Activated CD8-positive, alpha-beta memory T cell treated with anti-CD3 and anti-CD28 coated beads for 48 hours (primary cell): ENCODE data around the gene NCAPG2.
"Not testable (repeated sequence)": the region's sequence is repeated elsewhere in the genome, so short reads cannot be mapped to it uniquely, and the experiment has no call there.

Experiments used
- DNase-seq, 3 experiments: peaks; one replicate each; pipeline ENCODE4 v3.0.0-alpha.2; 2020; ENCODE audit warnings: low read depth in 2 of 3, low spot score in 2 of 3

The NCAPG2 gene

DNA sequence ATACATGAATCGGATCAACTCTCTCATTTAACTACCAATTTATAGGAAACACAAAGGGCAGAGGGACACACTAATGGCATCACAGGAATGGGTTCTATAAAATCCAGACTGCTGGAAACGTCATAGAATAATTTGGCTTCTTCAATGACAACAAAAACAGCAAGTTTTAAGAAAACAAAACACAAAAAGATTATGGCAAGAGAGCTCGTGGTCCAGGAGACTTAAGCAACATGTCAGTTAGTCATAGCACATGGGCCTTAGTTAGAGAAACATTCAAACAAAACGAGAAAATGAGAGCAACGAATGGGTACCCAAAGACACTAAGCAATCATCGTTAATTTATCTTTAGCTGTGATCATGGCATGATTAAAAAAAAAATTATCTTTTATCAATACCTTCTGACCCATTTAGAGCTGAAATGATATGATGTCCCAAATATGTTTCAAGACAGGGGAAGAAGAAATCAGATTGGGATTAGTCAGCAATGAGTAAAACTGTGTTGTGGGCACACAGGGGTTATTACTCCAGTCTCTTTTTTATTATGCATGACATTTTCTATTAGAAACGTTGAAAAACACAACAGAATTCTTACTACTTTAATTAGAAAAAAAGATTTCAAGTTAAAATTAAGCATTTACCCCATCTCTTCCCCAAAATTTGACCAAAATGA, 28.3 kb downstream of the NCAPG2 start:
- no peak for DNase-seq

DNA sequence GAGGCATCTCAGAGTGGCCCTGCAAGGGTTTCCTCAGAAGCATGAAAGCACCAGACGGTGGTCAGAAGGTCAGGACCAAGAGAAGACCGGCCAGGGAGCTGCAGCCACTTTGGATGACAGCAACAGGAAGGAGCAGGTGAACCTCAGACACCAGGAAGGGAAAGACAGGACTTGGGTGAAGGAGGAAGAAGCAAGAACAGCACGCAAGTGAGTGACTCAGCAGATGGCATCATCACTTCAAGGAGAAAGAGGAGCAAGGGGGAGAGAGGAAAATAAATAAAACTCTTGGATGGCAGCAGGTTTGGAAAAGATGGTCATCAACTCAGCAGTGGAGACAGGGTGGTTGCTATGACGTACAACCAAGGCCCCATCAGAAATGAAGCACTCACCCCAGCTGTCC, 31.6 kb downstream of the NCAPG2 start:
- no peak for DNase-seq

DNA sequence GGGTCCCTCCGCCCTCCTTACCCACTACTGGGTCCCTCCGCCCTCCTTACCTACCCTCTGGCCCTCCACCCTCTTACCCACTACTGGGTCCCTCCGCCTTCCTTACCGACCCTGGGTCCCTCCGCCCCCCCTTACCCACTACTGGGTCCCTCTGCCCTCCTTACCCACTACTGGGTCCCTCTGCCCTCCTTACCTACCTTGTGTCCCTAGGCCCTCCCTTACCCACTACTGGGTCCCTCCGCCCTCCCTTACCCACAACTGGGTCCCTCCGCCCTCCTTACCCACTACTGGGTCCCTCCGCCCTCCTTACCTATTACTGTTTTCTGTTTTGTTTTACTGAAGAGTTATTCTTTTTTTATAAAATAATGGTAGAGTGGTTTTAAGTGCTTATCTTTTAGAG, 36.5 kb downstream of the NCAPG2 start:
- DNase-seq: not testable (repeated sequence)

DNA sequence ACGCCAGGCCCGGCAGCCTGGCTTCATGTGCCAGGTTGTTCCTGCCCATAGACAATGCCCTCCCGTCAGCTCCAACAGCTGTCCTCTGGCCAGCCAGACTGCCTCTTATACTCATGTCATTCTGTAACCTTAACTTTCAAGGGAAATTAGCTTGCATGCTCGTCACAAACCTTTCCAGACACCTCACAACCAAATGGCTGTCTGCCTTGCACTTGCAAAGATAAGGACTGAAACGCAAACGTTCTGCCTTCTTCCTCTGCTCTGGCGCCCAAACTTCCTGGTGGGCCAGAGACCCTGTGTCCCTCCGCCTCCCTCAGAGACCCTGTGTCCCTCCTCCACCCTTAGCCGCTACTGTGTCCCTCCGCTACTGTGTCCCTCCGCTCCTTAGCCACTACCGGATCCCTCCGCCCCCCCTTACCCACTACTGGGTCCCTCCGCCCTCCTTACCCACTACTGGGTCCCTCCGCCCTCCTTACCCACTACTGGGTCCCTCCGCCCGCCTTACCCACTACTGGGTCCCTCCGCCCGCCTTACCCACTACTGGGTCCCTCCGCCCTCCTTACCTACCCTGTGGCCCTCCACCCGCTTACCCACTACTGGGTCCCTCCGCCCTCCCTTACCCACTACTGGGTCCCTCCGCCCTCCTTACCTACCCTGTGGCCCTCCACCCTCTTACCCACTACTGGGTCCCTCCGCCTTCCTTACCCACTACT, 37.5 kb downstream of the NCAPG2 start:
- DNase-seq: not testable (repeated sequence)

DNA sequence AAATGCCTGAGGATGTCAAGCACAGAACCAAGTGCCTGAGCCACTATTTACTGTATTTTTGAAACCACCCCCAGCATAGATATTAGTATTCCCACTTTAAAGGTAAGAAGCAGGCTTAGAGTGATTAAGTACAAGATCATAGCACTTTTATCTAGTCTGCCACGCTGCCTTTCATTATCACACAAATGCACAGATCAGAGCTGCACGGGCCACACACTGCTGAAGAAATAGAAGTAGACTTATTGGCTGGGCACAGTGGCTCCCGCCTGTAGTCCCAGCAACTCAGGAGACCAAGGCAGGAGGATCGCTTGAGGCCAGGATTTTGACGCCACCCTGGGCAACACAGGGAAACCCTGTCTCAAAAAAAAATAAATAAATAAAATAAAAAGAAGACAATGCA, 38.2 kb downstream of the NCAPG2 start:
- DNase-seq: no peak

DNA sequence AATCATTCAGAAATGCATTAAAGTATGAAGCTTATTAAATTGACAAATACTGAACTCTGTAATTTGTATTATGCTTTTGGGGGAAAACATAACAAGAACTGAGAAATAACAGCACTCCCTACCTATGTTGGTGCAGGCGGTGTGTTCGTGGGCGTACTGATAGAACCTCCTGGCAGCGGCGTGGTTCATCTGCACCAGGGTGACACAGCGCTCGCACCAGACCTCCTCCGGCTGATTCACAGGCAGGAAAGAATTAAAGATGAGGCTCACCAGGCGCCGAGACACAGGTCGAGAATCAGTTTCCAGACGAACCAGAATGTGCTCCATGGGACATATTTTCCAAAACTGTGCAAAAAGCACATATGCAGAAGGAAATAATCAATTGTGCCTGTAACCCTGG, 40.2 kb downstream of the NCAPG2 start:
- DNase-seq: no peak

DNA sequence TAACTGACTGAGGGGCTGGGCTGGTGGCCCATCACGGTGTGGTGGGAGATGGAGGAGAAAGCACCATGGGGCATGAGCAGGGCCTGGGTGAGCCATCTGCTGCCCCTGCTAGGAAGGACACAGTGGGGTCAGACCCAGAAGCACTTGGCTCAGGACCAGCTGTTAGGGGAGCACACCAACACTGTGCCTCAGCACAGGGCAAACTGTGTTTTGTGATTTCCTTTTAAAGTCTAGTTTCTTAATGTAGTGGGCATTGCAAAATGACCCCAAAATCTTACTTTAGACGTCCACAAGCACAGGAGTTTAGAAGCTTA, 41.2 kb downstream of the NCAPG2 start:
- no peak for DNase-seq

DNA sequence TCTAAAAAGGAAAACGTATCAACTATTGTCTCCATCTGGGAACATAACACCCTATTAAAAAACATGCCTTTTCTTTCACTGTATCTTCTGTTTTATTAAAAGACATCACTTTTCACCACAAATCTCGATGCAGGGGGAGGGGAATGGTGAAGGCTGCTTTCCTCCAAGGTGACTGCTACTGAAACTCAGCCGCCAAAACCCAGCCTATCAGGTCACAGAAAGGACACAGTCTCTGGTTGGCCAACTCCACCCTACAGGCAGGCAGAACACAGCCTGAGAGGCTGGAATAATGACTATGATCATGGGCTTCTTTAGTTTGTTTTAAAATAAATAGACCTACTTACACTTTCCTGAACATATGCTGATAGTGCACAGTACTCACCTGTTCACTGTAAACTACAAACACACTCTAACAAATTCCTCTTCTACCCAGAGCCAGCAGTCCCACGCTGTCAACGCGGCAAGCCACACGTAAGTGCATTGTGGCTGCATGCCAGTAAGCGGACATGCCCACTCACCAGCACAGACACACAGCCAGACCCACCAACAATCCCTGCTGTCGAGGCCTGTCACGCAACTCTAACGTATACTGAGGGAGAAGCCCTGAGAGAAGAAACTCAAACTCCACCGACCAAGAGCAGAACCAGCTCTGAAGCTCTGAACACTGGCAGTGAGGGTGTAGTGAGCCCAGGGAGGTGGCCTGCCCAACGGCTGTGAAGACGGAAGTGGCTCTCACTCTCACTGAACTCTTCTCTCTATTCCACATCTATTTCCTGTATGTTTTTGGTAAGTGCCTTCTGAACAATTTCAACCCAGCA, 41.8 kb downstream of the NCAPG2 start:
- no peak for DNase-seq

DNA sequence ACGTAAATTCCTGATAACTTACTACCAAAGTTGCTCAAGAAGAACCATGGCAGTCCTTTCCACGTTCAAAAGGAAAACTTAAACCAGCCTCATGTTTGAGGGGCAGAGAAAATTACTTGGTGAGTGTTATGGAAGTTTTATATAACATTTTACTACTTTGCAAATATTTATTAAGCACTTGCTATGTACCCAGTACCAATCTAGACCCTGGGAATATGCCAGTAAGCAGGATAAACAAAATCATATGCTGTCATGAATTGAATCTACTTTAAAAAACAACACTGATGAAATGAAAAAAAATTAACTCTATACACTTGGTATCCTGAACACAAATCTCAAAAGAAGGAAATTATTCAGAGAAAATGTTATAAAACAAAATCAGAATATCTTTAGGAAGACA, 46.1 kb downstream of the NCAPG2 start:
- DNase-seq: no peak

DNA sequence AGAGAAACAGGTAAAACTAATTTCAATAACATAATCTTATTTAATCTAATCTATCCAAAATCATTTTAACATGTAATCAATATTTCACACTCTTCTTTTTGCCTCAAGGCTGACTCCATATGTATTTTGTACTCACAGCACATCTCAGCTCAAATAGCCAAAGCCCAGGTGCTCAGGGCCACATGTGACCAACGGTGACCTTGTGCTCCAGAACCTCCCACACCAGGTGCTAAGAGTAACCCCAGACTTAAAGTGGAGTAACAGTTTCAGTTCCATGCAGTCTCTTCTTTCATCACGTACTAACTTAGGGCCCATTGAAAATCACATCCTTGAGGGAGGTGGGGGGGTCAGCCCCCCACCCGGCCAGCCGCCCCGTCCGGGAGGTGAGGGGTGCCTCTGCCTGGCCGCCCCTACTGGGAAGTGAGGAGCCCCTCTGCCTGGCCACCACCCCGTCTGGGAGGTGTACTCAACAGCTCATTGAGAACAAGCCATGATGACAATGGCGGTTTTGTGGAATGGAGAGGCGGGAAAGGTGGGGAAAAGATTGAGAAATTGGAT, 47.3 kb downstream of the NCAPG2 start:
- DNase-seq: no peak

DNA sequence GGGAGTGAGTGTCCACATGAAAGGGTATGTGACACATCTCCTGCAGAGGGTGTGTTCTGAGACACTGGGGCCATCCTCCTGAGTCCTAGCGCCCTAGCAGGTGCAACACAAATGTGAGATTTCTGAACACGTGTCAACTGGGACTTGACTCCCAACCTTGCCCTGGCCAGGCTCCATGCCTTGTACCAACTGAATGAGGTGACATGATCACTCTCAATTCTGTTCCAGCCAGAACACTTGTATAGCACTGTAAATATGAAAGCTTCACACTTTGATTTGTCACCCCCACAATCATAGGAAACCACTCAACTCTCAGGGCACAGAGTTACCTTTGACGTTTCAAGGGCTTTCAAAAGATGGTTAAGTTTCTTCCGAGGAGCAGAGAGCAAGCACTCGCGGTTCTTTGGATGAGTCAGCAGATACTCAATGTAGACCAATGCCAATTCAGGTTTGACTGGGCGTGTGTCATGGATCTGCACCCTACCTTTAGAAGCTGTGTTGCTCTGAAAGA, 48.6 kb downstream of the NCAPG2 start:
- DNase-seq: peak in 1 of 3 experiments; percentile 35

DNA sequence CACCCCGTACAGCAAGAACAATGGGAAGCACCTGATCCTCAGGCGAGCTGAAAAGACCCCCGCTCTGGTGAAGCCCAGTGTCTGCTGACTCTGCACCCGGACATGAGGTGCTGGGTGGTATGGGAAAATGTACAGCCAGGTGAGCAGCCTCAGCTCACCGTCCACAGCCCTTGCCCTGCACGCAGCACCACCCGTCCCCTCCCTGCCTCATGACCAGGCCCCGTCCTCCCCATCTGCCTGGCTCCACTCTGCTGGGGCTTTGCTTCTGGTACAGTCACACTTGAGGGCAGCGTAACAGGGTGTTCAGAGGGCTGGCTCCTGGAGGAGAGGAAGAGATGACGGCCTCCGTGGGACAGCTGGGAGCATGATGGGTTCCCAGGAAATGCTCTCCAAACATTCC, 49.1 kb downstream of the NCAPG2 start:
- no peak for DNase-seq

DNA sequence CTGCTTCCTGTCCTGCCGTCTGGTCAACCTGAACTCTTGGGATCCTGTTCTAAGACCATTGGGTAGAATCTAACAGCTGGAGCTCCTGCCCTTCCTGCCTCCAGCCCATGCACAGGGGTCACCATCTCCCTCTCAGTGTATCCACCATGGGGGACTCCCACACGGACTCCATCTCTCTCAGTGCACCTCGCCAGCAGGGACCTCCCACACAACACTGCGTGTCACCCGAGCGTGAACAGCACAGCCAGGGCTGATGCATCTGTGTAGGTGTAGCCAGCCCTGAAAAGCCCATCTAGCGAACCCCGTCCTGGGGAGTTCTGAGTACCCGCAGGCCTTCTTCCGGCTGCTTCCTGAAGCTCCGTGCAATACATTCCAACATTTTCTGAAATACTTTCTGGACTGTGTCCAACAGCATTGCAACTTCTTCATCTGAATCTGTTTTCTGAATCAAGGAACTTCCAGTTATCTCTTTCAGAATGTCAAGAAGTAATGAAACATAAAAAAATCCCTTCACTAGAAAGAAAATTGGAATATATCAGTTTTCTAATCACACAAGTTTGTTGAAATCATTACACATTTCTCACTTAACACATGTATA, 52.5 kb downstream of the NCAPG2 start:
- no peak for DNase-seq

DNA sequence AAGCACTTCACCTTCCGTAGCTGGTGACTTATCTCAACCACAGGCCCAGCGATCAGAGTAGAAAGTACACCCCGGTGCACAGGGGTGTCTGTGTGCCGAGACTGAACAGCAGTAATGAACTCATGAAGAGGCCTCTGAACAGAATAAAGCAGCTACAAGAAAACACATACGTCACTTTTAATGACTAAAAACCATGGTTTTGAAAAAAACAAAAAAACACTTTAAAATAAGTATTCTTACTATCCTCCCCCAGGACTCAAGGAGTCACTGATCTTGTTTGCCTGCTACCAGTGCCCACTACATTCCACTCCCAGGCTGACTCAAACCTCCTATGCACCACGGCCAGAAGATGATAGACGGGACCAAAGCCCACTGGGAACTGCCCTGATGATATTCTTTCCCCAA, 53.8 kb downstream of the NCAPG2 start:
- DNase-seq: no peak

DNA sequence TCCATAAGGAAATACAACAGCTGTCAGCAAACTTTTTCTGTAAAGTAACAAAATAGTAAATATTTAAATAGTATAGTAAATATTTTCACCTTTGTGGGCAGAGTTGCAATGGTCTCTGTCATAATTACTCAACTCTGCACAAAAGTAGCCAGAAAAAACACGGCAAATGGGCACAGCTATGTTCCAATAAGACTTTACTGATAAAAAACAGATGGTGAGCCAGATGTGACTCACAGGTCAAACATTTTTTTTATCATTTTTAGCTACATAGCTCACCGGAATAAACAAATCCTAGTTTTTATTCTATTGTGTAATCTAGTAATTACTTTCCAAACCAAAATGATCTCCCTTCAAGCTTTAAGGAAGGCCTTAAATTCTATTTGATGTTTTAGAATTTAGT, 55.3 kb downstream of the NCAPG2 start:
- DNase-seq: no peak

DNA sequence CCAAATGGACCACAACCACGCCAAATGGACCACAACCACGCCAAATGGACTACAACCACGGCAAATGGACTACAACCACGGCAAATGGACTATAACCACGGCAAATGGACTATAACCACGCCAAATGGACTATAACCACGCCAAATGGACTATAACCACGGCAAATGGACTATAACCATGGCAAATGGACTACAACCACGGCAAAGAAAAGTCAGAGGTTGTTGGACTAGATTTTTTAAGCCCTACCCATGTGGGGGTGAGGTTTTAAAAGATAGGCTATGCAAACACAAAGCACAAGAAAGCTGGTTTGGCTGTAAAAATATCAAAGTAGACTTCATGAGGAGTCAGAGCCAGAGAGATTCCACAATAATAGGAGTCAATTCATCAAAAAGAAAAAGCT, 55.8 kb downstream of the NCAPG2 start:
- DNase-seq: no peak

DNA sequence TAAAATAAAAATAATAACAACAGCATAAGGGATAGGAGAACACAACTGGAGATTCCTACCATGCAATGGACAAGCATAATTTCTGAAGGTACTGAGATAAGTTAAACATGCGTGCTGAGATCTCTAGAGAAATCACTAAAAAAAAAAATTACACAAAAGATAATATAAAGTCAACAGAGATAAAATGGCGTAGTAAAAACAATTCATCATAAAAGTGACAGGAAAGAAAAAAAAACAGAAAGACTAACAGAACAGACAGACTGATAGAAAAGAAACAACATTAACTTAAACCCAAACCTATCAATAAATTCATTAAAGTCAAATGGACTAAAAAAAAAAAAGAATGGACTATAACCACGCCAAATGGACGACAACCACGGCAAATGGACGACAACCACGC, 56.4 kb downstream of the NCAPG2 start:
- no peak for DNase-seq

DNA sequence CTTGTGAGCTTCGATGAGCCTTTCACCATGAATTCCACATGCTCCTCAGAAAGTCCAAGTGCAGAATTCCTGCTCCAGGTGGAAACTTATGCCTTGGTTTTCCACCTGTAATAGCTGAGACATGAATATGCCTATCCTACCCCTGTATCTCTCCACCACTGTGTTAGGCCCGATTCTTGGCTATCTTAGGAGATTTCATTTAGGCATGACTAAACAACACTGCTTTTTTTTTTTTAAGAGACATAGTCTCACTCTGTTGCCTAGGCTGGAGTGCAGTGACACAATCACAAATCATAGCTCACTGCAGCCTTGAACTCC, 57.2 kb downstream of the NCAPG2 start:
- DNase-seq: no peak

DNA sequence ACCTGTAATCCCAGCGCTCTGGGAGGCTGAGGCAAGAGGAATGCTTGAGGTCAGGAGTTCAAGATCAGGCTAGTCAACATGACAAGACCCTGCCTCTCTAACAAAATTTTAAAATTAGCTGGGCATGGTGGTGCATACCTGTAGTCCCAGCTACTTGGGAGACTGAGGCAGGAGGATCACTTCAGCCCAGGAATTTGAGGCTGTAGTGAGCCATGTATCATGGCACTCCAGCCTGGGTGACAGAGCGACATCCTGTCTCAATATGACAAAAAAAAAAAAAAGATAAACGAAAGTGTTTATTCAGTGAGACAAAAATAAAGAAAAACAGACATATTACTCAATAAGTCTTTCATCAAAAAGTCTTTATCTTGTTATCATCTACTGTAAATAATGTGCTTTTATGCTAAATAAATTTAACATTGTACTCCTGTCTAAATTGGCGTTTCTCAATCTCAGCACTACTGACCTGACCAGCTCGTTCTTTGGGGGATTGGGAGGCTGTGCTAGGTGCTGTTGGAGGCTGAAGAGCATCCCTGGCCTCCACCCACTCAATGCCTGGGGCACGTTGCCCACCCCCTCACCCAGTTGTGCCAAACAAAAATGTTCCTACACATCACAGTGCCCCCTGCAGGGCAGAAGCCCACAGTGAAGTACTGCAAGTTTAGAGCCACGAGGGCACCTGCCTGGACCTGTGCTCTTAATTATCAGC, 57.7 kb downstream of the NCAPG2 start:
- no peak for DNase-seq

DNA sequence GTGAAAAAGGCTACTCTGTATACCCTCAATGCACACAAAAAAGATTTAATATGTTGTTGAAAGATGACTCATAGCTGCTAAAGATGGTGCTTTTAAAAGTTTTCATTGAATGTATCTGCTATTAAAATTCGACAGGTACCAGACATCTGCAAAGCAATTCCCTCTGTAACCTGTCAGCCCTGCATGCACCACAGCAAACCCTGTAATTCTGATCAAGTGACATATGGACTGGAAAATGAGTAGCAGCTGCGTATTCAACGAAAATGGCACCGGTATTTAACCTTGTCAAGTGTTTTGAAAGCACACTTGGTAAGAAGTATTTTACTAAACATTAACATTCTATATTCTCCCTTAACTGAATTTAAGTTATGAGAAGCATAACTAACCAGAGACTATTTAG, 58.8 kb downstream of the NCAPG2 start:
- no peak for DNase-seq

DNA sequence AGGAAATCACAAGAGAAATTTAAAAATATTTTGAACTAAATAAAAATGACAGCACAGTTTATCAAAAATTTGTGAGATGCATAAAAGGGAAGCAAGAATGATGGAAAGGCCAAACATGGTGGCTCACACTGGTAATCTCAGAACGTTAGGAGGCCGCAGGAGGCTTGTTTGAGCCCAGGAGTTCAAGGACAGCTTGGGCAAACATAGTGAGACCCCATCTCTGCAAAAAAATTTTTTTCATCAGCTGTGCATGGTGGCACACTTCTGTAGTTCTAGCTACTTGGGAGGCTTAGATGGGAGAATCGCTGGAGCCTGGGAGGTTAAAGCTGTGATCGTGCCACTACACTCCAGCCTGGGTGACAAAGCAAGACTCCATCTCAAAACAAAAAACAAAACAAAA, 62.5 kb downstream of the NCAPG2 start:
- DNase-seq: no peak
